Suppressor macrophage treated with lipopolysaccharide for 4 hours (primary cell): ENCODE data around the gene RBMS2.
A peak's percentile ranks its signal among the peaks of the same experiment; 100 is the strongest.
"Not testable (repeated sequence)": the region's sequence is repeated elsewhere in the genome, so short reads cannot be mapped to it uniquely, and the experiment has no call there.

Experiments used
- DNase-seq: peaks from one replicate; pipeline ENCODE4 v3.0.0-alpha.2; 2020

The RBMS2 gene

GRCh38 chr12:56518570-56518969 lies 3.0 kb upstream of the RBMS2 start:
- peak; percentile 7 for DNase-seq

GRCh38 chr12:56520048-56520447 lies 1.6 kb upstream of the RBMS2 start:
- DNase-seq: peak; percentile 43

- DNase-seq: peak; percentile 60
These were observed 1.1 kb upstream of the RBMS2 start for GRCh38 chr12:56520506-56520905.

GRCh38 chr12:56521209-56521589 lies 421 bp upstream of the RBMS2 start:
- DNase-seq: peak; percentile 34

GRCh38 chr12:56522411-56523193 lies 982 bp downstream of the RBMS2 start:
- DNase-seq: no peak

- no peak for DNase-seq
These were observed 7.2 kb downstream of the RBMS2 start for GRCh38 chr12:56528846-56529245.

- DNase-seq: no peak
These were observed 8.0 kb downstream of the RBMS2 start for GRCh38 chr12:56529656-56530055.

- no peak for DNase-seq
These were observed 8.9 kb downstream of the RBMS2 start for GRCh38 chr12:56530390-56531055.

GRCh38 chr12:56537546-56537945 lies 15.9 kb downstream of the RBMS2 start:
- peak; percentile 22 for DNase-seq

GRCh38 chr12:56541631-56542030 lies 20.0 kb downstream of the RBMS2 start:
- DNase-seq: no peak

- no peak for DNase-seq
These were observed 20.5 kb downstream of the RBMS2 start for GRCh38 chr12:56542164-56542563.

GRCh38 chr12:56545023-56545604 lies 23.5 kb downstream of the RBMS2 start:
- no peak for DNase-seq

GRCh38 chr12:56546680-56547079 lies 25.1 kb downstream of the RBMS2 start:
- DNase-seq: no peak

- no peak for DNase-seq
These were observed 29.4 kb downstream of the RBMS2 start for GRCh38 chr12:56551070-56551469.

- DNase-seq: peak; percentile 41
These were observed 44.0 kb downstream of the RBMS2 start for GRCh38 chr12:56565510-56566101.

- no peak for DNase-seq
These were observed 46.5 kb downstream of the RBMS2 start for GRCh38 chr12:56568146-56568545.

- DNase-seq: no peak
These were observed 49.5 kb downstream of the RBMS2 start for GRCh38 chr12:56571121-56571520.

- no peak for DNase-seq
These were observed 50.7 kb downstream of the RBMS2 start for GRCh38 chr12:56572288-56572687.

- peak; percentile 44 for DNase-seq
These were observed 52.6 kb downstream of the RBMS2 start for GRCh38 chr12:56574210-56574609.

GRCh38 chr12:56577248-56577647 lies 55.6 kb downstream of the RBMS2 start:
- DNase-seq: not testable (repeated sequence)

- DNase-seq: no peak
These were observed 57.4 kb downstream of the RBMS2 start for GRCh38 chr12:56578983-56579546.

- DNase-seq: no peak
These were observed 60.0 kb downstream of the RBMS2 start for GRCh38 chr12:56581418-56582145.

GRCh38 chr12:56585098-56585497 lies 63.5 kb downstream of the RBMS2 start:
- no peak for DNase-seq
